CD4-positive, alpha-beta T cell treated with Interleukin-15 for 1 hour (primary cell): ENCODE measurements around the gene RABEPK.
"Not testable (repeated sequence)": the region's sequence is repeated elsewhere in the genome, so short reads cannot be mapped to it uniquely, and the experiment has no call there.

Experiments used
- DNase-seq: peaks from one replicate; pipeline ENCODE4 v3.0.0-alpha.2; 2020

The RABEPK gene, protein sequence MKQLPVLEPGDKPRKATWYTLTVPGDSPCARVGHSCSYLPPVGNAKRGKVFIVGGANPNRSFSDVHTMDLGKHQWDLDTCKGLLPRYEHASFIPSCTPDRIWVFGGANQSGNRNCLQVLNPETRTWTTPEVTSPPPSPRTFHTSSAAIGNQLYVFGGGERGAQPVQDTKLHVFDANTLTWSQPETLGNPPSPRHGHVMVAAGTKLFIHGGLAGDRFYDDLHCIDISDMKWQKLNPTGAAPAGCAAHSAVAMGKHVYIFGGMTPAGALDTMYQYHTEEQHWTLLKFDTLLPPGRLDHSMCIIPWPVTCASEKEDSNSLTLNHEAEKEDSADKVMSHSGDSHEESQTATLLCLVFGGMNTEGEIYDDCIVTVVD

DNA sequence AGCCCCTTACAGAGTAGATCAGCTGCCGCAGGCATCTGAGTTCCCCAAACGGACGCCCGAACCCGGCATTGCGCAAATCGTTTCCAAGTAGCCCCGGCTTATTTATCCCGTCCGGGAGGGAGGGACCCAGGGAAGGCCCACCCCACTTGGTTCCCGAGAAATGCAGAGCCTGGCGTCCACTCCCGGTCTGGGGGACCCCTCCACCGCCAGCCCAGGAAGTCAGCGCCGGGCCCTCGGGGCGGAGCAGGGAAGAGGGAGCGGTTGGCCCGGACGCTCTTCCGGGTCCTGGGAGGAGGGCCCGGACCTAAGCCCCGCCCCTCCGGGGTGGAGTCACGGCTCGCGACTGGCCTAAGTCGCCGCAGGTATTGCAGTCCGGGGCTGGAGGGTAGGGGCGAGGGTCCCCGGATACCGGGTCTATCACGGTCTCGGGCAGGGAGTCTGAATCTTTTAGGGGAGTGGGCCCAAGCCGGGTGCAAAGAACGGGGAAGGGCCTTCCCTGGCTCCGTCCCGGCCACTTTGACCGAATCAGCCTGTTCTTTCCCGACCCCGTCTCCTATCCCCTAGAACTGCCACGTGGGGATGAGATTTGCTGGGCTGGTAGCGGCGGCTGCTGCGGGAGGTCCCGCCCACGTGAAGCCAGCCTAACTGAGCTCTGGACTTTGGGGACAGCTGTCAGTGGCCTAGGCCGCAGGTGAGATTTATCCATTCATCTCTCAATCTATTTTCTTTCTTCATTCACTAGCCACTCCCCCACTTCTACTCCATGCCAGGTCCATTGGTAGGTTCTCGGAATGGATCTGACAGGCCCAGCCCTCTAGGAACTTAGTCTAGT, at the start of gene RABEPK:
Gene RABEPK (plus strand): TSS at position 327 of the 832 bp plus-strand sequence. CDS start 2,472 bp downstream, outside the sequence.
- peak; percentile 85 for DNase-seq

DNA sequence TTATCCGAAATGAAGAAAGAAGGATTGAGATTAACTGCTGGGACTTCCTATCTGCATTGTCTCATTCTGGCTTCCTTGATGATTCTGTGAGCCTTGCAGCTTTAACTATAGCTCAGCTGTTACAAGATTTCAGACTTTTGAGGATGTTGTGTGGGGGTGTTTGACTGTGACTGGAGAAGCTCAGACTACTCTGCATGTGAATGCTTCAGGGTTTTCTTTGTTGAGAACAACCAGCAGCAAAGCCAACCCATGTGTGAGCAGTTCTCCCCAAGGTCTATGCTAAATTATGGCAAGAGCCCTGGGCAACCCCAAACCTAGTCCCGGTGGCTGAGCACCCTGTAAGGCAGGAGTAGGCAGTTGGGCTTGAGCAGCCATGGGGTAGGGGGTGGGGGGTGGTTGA, 48.6 kb upstream of the RABEPK start:
- DNase-seq: no peak

DNA sequence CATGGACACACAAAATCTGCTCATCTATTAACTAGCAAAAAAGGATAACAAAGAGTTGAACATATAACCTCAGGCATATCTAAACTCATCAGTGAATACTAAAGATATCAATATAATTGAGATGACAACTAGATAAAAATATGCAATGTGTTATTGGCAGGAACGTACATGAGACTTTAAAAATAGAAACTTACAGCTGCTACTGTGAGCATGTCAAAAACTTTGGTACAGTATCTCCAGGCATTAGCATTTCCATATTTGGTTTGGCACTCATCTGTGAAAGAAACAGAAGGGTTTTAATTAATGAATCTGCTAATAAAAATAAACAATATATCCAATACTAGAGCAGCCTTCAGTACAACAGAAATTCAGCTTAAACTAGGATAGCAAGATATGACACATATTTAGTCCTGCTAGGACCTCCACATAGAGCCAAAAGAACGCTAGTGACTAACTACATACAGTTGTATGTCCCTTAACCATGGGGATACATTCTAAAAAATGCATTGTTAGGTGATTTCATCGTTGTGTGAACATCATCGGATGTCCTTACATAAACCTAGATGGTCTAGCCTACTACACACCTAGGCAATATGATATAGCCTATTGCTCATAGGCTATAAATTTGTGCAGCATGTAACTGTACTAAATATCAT, 46.5 kb upstream of the RABEPK start:
- DNase-seq: no peak

DNA sequence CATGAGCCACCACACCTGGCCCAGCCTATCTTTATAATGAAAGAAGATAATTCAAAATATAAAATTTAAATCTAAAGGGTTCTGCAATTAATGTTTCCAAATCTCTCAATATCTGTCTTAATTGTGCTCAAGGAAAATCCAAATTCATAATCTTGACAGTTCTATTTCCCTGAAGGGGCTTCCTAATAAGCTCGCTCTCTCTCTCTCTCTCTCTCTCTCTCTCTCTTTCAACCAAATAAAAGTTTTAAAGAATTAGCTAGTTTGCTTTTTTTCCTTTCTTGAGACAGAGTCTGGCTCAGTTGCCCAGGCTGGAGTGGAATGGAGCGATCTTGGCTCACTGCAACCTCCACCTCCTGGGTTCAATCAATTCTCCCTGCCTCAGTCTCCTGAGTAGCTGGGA, 43.8 kb upstream of the RABEPK start:
- DNase-seq: no peak

DNA sequence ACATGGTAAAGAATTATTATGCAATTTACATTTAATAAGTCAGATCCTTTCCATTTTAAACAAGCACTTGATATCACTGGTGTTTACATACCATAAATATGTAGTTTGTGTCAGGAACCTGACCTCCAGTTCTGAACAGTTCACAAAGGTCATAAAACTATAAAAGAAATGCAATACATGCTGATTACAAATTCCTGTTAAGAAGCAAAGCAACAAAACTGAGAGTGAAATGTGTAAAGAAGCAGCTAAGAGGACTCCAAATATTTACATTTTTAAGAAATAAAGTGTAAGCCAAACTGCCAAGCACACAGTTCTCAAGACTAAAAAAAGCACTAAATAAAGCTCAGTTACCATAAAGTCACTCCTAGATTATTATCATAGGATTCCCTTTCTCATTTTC, 39.6 kb upstream of the RABEPK start:
- no peak for DNase-seq

DNA sequence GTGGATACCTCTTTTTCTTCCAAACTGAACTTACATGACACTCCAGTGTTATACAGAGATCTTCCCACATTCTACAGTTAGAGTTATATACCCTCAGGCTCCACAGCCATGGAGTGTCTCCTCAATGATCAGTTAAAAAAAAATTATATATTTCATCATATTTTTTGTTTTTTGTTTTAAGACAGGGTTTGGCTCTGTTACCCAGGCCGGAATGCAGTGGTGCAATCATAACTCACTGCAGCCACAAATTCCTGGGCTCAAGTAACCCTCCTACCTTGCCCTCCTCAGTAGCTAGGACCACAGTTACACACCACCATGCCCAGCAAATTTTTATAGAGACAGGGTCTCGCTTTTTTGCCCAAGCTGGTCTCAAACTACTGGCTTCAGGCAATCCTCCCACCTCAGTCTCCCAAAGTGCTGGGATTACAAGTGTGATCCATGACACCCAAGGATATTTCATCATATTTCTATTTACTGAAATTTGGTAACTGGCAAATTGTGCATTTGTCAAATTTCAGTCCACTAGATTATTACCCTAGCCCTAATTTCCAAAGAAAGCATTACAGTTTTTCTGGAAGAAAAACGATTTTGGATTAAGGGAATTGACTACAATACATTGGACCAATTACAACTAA, 38.9 kb upstream of the RABEPK start:
- DNase-seq: no peak

DNA sequence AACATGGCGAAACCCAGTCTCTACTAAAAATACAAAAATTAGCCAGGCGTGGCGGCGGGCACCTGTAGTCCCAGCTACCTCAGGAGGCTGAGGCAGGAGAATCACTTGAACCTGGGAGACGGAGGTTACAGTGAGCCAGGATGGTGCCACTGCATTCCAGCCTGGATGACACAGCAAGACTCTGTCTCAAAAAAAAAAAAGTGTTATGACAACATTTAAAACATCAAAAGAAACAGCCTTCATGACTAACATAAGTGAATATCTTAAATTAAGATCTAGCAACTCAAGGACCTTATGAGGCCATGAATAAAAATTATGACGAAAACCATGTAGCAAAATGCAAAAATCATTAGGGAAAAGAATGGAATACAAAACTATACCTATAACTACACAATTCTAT, 37.5 kb upstream of the RABEPK start:
- DNase-seq: not testable (repeated sequence)

DNA sequence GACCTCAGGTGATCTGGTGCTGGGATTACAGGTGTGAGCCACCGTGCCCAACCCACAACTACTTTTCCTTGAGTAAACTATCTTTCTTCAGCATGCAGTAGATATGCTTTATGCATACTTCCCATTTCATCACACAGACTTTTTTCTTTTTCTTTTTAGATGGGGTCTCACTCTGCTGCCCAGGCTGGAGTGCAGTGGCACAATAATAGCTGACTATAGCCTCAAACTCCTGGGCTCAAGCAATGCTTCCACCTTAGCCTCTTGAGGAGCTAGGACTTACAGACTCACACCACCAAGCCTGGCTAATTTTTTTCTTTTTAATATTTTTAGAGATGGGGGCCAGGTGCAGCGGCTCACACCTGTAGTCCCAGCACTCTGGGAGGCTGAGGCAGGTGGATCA, 33.6 kb upstream of the RABEPK start:
- no peak for DNase-seq

DNA sequence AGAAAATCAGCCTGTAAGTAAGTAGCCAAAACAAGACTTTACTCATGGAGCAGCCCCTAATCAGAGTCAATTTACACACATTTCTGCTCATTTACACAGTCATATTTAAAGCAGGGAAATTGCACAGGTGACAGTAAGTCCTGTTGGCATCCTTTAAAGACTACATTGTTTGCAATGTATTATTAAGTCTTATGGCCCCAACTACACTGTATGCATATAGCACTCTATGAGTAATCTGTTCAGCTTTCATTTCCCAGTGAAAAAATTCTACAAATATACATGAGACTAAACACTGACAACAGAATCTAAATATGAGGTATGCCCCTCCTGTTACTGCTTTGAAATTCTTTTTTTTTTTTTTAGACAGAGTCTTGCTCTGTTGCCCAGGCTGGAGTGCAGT, 30.4 kb upstream of the RABEPK start:
- DNase-seq: no peak

DNA sequence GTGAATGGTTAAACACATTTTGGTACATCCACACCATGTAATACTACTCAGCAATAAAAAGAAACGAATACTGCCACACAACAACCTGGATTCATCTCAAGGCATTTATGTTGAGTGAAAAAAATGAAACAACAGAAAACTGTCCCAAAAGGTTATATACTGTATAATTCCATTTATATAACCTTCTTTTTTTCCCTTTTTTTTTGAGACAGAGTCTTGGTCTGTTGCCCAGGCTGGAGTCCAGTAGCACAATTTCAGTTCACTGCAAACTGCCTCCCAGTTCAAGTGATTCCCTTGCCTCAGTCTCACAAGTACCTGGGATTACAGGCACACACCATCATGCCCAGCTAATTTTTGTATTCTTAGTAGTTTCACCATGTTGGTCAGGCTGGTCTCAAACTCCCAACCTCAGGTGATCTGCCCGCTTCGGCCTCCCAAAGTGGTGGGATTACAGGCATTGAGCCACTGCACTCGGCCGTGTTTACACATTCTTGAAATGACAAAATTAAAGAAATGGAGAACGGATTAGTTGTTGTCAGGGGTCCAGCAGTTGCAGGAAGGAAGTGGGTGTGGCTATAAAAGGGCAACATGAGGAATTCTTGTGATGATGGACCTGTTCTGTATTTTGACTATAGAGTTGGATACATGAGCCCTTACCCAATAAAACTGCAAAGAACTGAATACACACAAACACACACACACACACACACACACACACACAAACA, 28.1 kb upstream of the RABEPK start:
- no peak for DNase-seq

DNA sequence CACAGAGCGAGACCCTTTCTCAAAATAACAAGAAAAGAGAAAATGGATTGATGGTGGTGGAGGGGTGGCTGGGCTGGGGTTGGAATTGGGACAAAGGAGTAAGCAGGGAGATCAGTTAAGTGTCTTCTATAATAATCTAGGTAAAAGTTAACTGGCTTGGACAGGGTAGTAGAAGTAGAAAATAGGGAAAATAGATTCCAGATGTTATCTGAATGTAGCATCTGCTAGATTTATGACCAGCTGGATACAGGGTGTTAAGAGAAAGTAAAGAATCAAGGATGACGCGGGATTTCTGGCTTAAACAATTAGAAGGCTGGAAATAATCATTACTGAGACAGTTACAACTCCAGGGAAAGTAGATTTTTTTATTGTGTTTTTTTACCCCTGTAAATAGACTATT, 23.7 kb upstream of the RABEPK start:
- no peak for DNase-seq

DNA sequence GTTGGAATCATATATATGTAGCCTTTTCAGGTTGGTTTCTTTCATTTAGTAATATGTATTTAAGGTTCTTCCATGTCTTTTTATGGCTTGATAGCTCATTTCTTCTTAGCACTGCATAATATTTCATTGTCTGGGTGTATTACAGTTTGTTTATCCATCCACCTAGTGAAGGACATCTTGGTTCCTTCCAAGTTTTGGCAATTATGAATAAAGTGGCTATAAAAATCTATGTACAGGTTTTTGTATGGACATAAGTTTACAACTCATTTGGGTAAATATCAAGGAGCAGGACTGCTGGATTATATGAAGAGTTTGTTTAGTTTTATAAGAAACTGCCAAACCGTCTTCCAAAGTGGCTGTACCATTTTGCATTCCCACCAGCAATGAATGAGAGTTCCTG, 22.5 kb upstream of the RABEPK start:
- no peak for DNase-seq

DNA sequence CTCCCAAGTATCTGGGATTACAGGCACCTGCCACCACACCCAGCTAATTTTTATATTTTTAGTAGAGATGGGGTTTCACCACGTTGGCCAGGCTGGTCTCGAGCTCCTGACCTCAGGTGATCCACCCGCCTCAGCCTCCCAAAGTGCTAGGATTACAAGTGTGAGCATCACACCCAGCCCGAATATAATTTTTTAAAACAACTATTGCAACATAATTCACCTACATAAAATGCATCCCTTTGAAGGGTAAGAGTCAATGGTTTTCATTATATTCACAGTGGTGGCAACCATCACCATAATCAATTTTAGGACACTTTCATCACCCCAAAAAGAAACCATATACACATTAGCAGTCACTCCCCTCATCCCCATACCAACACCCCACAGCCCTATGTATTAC, 20.6 kb upstream of the RABEPK start:
- not testable (repeated sequence) for DNase-seq

DNA sequence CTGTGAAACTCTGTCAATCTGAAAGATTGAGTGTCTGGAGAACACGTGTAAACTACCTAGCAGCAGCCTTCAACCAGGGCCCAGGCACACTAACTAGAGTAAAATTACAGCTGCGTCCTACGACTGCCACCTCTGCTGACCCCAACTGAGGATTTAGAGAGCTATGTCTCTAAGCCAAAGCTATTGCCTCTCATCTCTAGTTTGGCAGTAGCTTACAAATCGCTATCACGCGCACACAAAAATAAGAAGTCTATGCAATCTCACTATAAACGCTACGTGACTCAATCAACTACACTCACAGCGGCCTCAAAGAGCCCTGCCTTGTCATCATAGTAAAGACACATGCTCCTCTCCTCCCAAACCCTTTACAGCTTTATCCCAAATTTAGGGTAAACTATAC, 19.5 kb upstream of the RABEPK start:
- DNase-seq: no peak

DNA sequence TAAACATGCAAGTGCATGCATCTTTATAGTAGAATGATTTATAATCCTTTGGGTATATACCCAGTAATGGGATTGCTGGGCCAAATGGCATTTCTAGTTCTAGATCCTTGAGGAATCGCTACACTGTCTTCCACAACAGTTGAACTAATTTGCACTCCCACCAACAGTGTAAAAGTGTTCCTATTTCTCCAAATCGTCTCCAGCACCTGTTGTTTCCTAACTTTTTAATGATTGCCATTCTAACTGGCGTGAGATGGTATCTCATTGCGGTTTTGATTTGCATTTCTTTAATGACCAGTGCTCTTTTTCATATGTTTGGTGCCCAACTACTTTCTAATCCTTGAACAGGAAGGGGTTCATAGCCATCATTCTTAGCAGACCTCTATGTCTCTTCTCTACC, 18.6 kb upstream of the RABEPK start:
- not testable (repeated sequence) for DNase-seq

DNA sequence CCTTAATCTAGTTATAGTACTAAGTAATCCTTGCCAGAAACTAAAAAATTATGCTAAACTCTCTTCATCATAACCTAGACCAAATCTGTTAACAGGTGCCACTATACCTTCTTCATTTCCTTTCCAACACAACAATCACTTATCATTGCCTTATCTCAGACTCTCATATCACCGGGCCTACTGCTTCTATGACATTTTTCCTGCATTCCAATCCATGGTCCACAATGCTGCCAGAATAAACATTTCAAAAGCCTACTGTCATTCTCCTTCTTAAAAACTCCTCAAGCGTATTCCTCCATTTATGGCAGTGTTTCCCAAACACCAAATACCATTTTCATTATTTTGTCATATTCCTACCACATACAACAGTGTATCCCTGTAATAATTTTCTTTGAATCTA, 17.3 kb upstream of the RABEPK start:
- no peak for DNase-seq

DNA sequence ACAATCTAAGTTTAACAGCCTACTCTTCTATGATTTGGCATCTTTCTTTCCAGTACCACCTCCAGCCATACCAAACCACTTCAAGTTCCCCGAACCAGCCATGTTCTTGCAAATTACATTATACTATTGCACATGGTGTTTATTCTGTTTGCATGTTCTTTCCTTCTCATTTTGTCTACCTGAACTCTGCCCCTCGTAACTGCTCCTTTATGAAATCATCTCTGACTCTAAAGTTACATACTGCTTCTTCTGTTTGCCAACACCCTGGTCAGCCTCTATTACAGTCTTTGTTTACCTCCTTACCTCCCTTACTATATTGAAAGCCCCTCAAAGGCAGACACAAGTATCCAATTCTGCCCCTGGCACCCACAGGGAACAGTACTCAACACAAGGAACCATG, 16.8 kb upstream of the RABEPK start:
- DNase-seq: no peak

DNA sequence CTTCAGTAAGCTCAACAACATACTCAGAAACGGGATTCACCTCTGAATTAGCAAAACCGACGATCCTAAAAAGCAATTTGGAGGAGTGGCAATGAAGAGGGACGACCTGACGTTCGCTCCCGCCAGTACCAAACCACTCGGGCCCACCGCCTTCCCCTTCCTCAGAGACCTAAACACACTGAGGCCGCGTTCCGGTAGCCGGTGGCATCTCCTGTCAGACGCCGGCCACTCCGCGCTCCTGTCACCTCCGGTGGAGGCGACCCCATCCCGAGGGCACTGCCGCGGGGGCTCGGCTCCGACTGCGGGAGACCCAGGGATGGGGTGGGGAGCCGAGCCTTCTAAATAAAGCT, 11.4 kb upstream of the RABEPK start:
- DNase-seq: peak; percentile 24

DNA sequence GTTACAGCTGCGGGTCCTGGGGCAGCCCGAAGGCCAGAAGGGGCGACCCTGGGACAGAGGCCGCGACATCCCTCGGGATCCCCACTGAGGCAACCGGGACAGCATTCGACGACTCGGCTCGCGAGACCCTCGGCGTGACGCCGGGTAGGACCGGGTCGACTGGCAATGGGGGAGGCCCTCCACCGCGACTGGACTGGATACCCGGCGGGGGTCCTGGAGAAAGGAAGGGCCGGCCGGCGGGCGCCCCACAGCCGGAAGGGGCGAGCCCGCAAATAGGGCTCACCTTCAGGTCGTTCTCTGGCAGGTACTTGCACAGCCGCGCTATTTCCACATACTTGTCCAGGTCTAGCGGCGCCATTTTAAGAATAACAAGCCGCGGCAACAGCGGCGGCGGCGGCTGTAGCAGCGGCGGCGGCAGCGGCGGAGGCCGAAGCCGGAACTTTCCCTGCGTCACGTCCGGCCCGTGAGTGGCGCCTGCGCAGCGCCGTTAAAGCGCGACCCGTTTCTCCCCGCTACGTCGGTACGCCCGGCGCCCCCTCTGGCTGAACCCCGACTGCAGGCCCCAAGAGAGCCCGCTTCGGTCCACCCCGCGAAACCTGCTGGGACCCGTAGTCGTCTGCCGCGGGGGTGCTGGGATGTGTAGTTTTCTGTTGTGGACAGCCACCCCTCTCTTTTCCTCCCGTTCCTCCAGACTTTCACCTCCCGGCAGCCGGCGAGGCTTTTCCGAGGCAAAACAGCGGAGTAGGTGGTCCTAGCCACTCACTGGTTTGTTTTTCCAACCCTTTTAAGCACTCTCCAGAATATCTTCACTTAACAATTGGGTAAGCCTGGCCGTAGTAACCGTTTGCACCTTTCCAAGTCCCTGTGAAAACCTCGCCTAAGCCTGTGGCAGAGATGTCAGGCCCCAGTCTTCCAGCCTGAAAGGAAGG, 10.7 kb upstream of the RABEPK start, which contains the start of gene PPP6C:
Gene PPP6C (minus strand): TSS at position 443 of the 929 bp plus-strand sequence. CDS start 85 bp downstream, at position 358.
- peak; percentile 97 for DNase-seq

DNA sequence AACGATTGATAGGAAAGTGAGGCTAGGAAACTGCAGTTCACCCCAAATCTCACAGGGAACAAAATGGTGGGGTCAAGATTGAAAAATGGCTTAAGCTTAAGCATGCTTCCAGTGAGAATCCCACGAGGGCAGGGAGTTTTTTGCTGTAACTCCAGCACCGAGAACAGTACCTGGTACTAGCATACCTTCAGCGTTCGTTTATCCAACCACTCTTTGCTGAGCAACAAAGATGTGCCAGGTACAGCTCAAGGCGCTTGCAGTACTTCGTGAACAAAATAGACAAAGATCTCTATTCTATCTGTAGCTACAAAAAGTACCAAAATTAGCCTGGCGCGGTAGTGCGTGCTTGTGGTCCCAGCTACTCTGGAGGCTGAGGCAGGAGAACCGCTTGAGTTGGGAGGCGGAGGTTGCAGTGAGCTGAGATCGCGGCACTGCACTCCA, 10.0 kb upstream of the RABEPK start:
- DNase-seq: no peak

DNA sequence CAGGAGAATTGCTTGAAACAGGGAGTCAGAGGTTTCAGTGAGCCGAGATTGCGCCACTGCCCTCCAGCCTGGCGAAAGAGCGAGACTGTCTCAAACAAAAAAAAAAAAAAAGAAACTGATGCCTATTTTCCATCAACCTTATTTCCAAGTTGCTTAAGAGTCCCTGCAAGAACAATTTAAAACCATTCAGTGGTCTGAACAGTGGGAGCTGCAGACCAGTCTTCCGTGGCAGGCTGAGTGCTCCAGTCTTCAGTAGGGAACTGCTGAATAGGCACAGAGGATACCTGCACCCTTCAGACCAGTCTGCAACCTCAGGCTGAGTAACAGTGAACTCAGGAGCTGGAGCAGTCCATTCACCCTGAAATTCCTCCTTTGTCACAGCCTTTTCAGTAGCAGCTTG, 5.9 kb upstream of the RABEPK start:
- not testable (repeated sequence) for DNase-seq
